Esophagus muscularis mucosa (tissue), 3 donors: Measurements from ENCODE around the gene DHRS3.

Source experiments
- POLR2A ChIP-seq: fragments of 450-650 bp; IDR thresholded peaks from one replicate; pipeline ENCODE4 v1.6.1; 2017; ENCODE audit warnings: antibody characterized with exemption, moderate library complexity, mild to moderate bottlenecking, low read depth
- POLR2AphosphoS5 ChIP-seq, 2 donors: sonication (generic); formaldehyde crosslinking; IDR thresholded peaks; one replicate each; pipeline ENCODE4 v1.6.1; 2017; ENCODE audit warnings: antibody characterized with exemption in 2 of 2
- TF ChIP-seq, protein P1 (sequence below), 3 experiments: fragments of 200-600 bp in 2 of 3; fragments of 450-650 bp in 1 of 3; sonication (generic) in 2 of 3; IDR thresholded peaks; one replicate each; pipeline ENCODE4 v1.5.1; 2017 to 2019; ENCODE audit warnings: antibody characterized with exemption in 3 of 3, mild to moderate bottlenecking in 2 of 3, moderate library complexity in 1 of 3

GRCh38 chr1:12552111-12552888 is 65.7 kb downstream of the DHRS3 start:
- TF ChIP-seq POLR2A (no peak), POLR2AphosphoS5 (IDR thresholded peaks at IDR 0.05) (no peak)
- TF ChIP-seq, protein P1, sequence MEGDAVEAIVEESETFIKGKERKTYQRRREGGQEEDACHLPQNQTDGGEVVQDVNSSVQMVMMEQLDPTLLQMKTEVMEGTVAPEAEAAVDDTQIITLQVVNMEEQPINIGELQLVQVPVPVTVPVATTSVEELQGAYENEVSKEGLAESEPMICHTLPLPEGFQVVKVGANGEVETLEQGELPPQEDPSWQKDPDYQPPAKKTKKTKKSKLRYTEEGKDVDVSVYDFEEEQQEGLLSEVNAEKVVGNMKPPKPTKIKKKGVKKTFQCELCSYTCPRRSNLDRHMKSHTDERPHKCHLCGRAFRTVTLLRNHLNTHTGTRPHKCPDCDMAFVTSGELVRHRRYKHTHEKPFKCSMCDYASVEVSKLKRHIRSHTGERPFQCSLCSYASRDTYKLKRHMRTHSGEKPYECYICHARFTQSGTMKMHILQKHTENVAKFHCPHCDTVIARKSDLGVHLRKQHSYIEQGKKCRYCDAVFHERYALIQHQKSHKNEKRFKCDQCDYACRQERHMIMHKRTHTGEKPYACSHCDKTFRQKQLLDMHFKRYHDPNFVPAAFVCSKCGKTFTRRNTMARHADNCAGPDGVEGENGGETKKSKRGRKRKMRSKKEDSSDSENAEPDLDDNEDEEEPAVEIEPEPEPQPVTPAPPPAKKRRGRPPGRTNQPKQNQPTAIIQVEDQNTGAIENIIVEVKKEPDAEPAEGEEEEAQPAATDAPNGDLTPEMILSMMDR (IDR thresholded peaks at IDR 0.05) = no peak
